MM.1S (cell line): ENCODE results near the gene LKAAEAR1.
A peak's percentile ranks its signal among the peaks of the same experiment; 100 is the strongest.

ENCODE experiments used
- DNase-seq: peaks from one replicate; pipeline ENCODE4 v3.0.0-alpha.2; 2015
- H2AFZ ChIP-seq: fragments of 300-600 bp; sonication (generic); 2 replicates; pipeline ENCODE4 v1.6.0; 2016; ENCODE audit warnings: antibody characterized with exemption, low read length
- H3F3A ChIP-seq: fragments of 300-600 bp; sonication (generic); 2 replicates; pipeline ENCODE4 v1.6.1; 2016; ENCODE audit warnings: mild to moderate bottlenecking, antibody characterized with exemption, low read length, moderate library complexity, mixed read lengths; ENCODE audit not compliant: insufficient read depth
- H3K27ac ChIP-seq: fragments of 300-600 bp; sonication (generic); 2 replicates; pipeline ENCODE4 v1.5.1; 2016; ENCODE audit warnings: mild to moderate bottlenecking, low read length
- H3K27me3 ChIP-seq: fragments of 300-600 bp; sonication (generic); replicated peaks from 2 replicates; pipeline ENCODE4 v1.6.0; 2016; ENCODE audit warnings: low read length; ENCODE audit not compliant: insufficient read depth
- H3K36me3 ChIP-seq: fragments of 300-600 bp; sonication (generic); replicated peaks from 2 replicates; pipeline ENCODE4 v1.6.1; 2016; ENCODE audit warnings: mild to moderate bottlenecking, low read length, mixed read lengths; ENCODE audit not compliant: insufficient read depth
- H3K4me1 ChIP-seq: fragments of 300-600 bp; sonication (generic); 2 replicates; pipeline ENCODE4 v1.6.1; 2016; ENCODE audit warnings: low read length, mixed read lengths
- H3K4me2 ChIP-seq: fragments of 300-600 bp; sonication (generic); 2 replicates; pipeline ENCODE4 v1.6.0; 2016; ENCODE audit warnings: low read depth, low read length
- H3K4me3 ChIP-seq: fragments of 300-600 bp; sonication (generic); 2 replicates; pipeline ENCODE4 v1.5.1; 2016; ENCODE audit warnings: low read length, mixed read lengths
- H3K79me2 ChIP-seq: fragments of 300-600 bp; sonication (generic); 2 replicates; pipeline ENCODE4 v1.6.1; 2016; ENCODE audit warnings: mixed run types, low read length, mixed read lengths
- H3K9ac ChIP-seq: fragments of 300-600 bp; sonication (generic); 2 replicates; pipeline ENCODE4 v1.6.1; 2016; ENCODE audit warnings: low read length, mixed read lengths
- H3K9me2 ChIP-seq: fragments of 300-600 bp; sonication (generic); replicated peaks from 2 replicates; pipeline ENCODE4 v1.6.1; 2016; ENCODE audit warnings: mild to moderate bottlenecking, low read length, mixed read lengths; ENCODE audit not compliant: insufficient read depth
- H3K9me3 ChIP-seq: fragments of 300-600 bp; sonication (generic); replicated peaks from 2 replicates; pipeline ENCODE4 v1.6.1; 2016; ENCODE audit warnings: mild to moderate bottlenecking, low read length, mixed read lengths; ENCODE audit not compliant: insufficient read depth
- H4K20me1 ChIP-seq: fragments of 300-600 bp; sonication (generic); 2 replicates; pipeline ENCODE4 v1.6.1; 2016; ENCODE audit warnings: mild to moderate bottlenecking, low read length, moderate library complexity, mixed read lengths; ENCODE audit not compliant: insufficient read depth
- CTCF ChIP-seq: fragments of 300-600 bp; sonication (generic); IDR thresholded peaks from 2 replicates; pipeline ENCODE4 v1.5.1; 2016; ENCODE audit warnings: antibody characterized with exemption, low read length, mixed read lengths
- EZH2 ChIP-seq: fragments of 300-600 bp; sonication (generic); optimal IDR thresholded peaks from 2 replicates; pipeline ENCODE3; 2017; ENCODE audit warnings: low read depth, mild to moderate bottlenecking, antibody characterized with exemption, low read length, mixed read lengths
- EZH2phosphoT487 ChIP-seq: fragments of 300-600 bp; sonication (generic); IDR thresholded peaks from 2 replicates; pipeline ENCODE4 v1.6.1; 2018; ENCODE audit warnings: antibody characterized with exemption, low read length

Gene LKAAEAR1

GRCh38 chr20:64083804-64084684, at the start of gene LKAAEAR1:
LKAAEAR1 (minus strand) TSS chr20:64084398; CDS start chr20:64084219, 179 bp downstream.
- H3K4me1 ChIP-seq, result peaks cover 4% of the 10 kb centered on the region; the same call in 1 of the 2 replicates
- H3K9ac ChIP-seq, result no peak within 1 kb of the TSS
- H3K36me3 ChIP-seq, result no peaks in the 10 kb centered on the region
- H3K27ac ChIP-seq, result no peak within 1 kb of the TSS
- H3K4me2 ChIP-seq, result peak within 1 kb of the TSS; percentile 86
- H4K20me1 ChIP-seq, result no peaks in the 10 kb centered on the region
- no peak for DNase-seq
- peaks cover 14% of the 10 kb centered on the region for H3F3A ChIP-seq
- peak within 1 kb of the TSS; percentile 51; the same call in 1 of the 2 replicates for H2AFZ ChIP-seq
- no peaks in the 10 kb centered on the region for H3K9me3 ChIP-seq
- no peaks in the 10 kb centered on the region for H3K9me2 ChIP-seq
- H3K4me3 ChIP-seq, result peak within 1 kb of the TSS; percentile 48
- H3K27me3 ChIP-seq, result peaks cover 72% of the 10 kb centered on the region
- TF ChIP-seq CTCF (no peak), EZH2 (no peak), EZH2phosphoT487 (no peak)
- no peaks in the 10 kb centered on the region for H3K79me2 ChIP-seq

- no peak overlapping the region for H3K9ac ChIP-seq
- H2AFZ ChIP-seq, result no peak overlapping the region
- H3K27me3 ChIP-seq, result peaks cover 37% of the 10 kb centered on the region
- no peak for DNase-seq
- no peak overlapping the region for H3K4me3 ChIP-seq
- no peaks in the 10 kb centered on the region for H4K20me1 ChIP-seq
- no peak overlapping the region for H3K27ac ChIP-seq
- no peaks in the 10 kb centered on the region for H3K9me2 ChIP-seq
- no peak overlapping the region for H3K4me2 ChIP-seq
- no peaks in the 10 kb centered on the region for H3K36me3 ChIP-seq
- no peaks in the 10 kb centered on the region for H3K9me3 ChIP-seq
- no peaks in the 10 kb centered on the region for H3K4me1 ChIP-seq
- TF ChIP-seq CTCF (0 out of 2 replicates have a peak, but pooled peaks have one; percentile 8), EZH2phosphoT487 (no peak), EZH2 (no peak)
- no peaks in the 10 kb centered on the region for H3K79me2 ChIP-seq
- H3F3A ChIP-seq, result peaks cover 4% of the 10 kb centered on the region
These were observed 47.2 kb upstream of the LKAAEAR1 start for GRCh38 chr20:64131406-64131805.

GRCh38 chr20:64130876-64131275, 46.7 kb upstream of the LKAAEAR1 start:
- Histone ChIP-seq H3K4me1 (no peaks in the 10 kb centered on the region), H3K9me2 (no peaks in the 10 kb centered on the region), H3K4me3 (no peak overlapping the region), H3K79me2 (no peaks in the 10 kb centered on the region), H3K9me3 (no peaks in the 10 kb centered on the region), H3F3A (peaks cover 4% of the 10 kb centered on the region), H3K4me2 (no peak overlapping the region), H3K27ac (no peak overlapping the region), H3K36me3 (no peaks in the 10 kb centered on the region), H3K9ac (no peak overlapping the region), H3K27me3 (peaks cover 35% of the 10 kb centered on the region), H2AFZ (no peak overlapping the region), H4K20me1 (no peaks in the 10 kb centered on the region)
- no peak for DNase-seq
- no peak for TF ChIP-seq EZH2
- TF ChIP-seq CTCF, result no peak
- no peak for TF ChIP-seq EZH2phosphoT487
